IMR-90 (cell line): Measurements from ENCODE around the gene FGF12. TPM values are rescaled to one million over a fixed set of nuclear protein-coding genes. Genes with fewer than 3 reads are reported as not detected.

Experiments used
- ATAC-seq: fragments of 200-7000 bp; cut with Tn5 transposase; 2 replicates; pipeline ENCODE4 v1.9.1; 2020; ENCODE audit warnings: low read depth, mild to moderate bottlenecking, moderate library complexity
- BruUV-seq: library from RNA; stranded (reverse); fragments of 400-500 nt; replicated peaks from 2 replicates; lab custom pipeline; 2021; lab: Mats Ljungman, UMichigan
- CTCF ChIA-PET: fragments of 300-600 bp; formaldehyde crosslinking; extraction: SDS; loops from one replicate; lab custom pipeline; 2021; ENCODE audit warnings: antibody characterized with exemption; lab: Yijun Ruan, JAX
- POLR2A ChIA-PET: fragments of 300-600 bp; sonication (Branson Sonifier 250); formaldehyde crosslinking; loops from one replicate; lab custom pipeline; 2022; ENCODE audit warnings: antibody characterized with exemption; ENCODE audit not compliant: unreplicated experiment; lab: Charles Lee
- DNase-seq: peaks from one replicate; pipeline ENCODE4 v3.0.0; 2013
- H2AFZ ChIP-seq: replicated peaks from 2 replicates; pipeline ENCODE3; 2013; ENCODE audit warnings: low read length, mild to moderate bottlenecking; ENCODE audit not compliant: poor library complexity
- H2AK5ac ChIP-seq: 2 replicates; pipeline ENCODE4 v1.6.1; 2013; ENCODE audit warnings: low read depth, low read length, inconsistent platforms
- H2AK9ac ChIP-seq: replicated peaks from 2 replicates; pipeline ENCODE3; 2013; ENCODE audit warnings: mild to moderate bottlenecking, low read depth, low read length, moderate library complexity; ENCODE audit not compliant: poor library complexity
- H2BK120ac ChIP-seq: 2 replicates; pipeline ENCODE4 v1.6.1; 2013; ENCODE audit warnings: low read depth, low read length, inconsistent platforms
- H2BK15ac ChIP-seq: 3 replicates; pipeline ENCODE4 v1.6.1; 2013; ENCODE audit warnings: low read depth, low read length, inconsistent platforms
- H2BK20ac ChIP-seq: 2 replicates; pipeline ENCODE4 v1.6.1; 2013; ENCODE audit warnings: low read depth, mild to moderate bottlenecking, inconsistent platforms, low read length, moderate library complexity
- H2BK5ac ChIP-seq: 2 replicates; pipeline ENCODE4 v1.6.1; 2013; ENCODE audit warnings: mild to moderate bottlenecking, low read depth, low read length, inconsistent platforms; ENCODE audit not compliant: poor library complexity, severe bottlenecking
- H3K14ac ChIP-seq: replicated peaks from 2 replicates; pipeline ENCODE4 v1.6.1; 2013; ENCODE audit warnings: low read depth, low read length, inconsistent platforms
- H3K18ac ChIP-seq: 2 replicates; pipeline ENCODE4 v1.6.1; 2013; ENCODE audit warnings: low read depth, low read length, control low read depth
- H3K23ac ChIP-seq: 2 replicates; pipeline ENCODE4 v1.6.1; 2013; ENCODE audit warnings: low read depth, low read length, inconsistent platforms
- H3K27ac ChIP-seq: 2 replicates; pipeline ENCODE4 v1.5.1; 2013; ENCODE audit warnings: mild to moderate bottlenecking, control low read depth, low read length; ENCODE audit not compliant: insufficient read depth
- H3K27me3 ChIP-seq: 2 replicates; pipeline ENCODE4 v1.6.1; 2013; ENCODE audit warnings: low read length; ENCODE audit not compliant: control insufficient read depth, insufficient read depth
- H3K36me3 ChIP-seq: 2 replicates; pipeline ENCODE4 v1.6.1; 2013; ENCODE audit warnings: low read length, mixed read lengths; ENCODE audit not compliant: control insufficient read depth, insufficient read depth
- H3K4ac ChIP-seq: 2 replicates; pipeline ENCODE4 v1.6.1; 2013; ENCODE audit warnings: low read depth, low read length, inconsistent platforms
- H3K4me1 ChIP-seq: 2 replicates; pipeline ENCODE4 v1.6.1; 2013; ENCODE audit warnings: low read length, mixed read lengths; ENCODE audit not compliant: control insufficient read depth, insufficient read depth
- H3K4me2 ChIP-seq: 2 replicates; pipeline ENCODE4 v1.6.1; 2013; ENCODE audit warnings: low read depth, mild to moderate bottlenecking, control low read depth, low read length, moderate library complexity
- H3K4me3 ChIP-seq: 2 replicates; pipeline ENCODE4 v1.5.1; 2013; ENCODE audit warnings: low read depth, mild to moderate bottlenecking, control low read depth, low read length, moderate library complexity; ENCODE audit not compliant: insufficient read depth
- H3K56ac ChIP-seq: 2 replicates; pipeline ENCODE4 v1.6.1; 2013; ENCODE audit warnings: low read length, inconsistent platforms; ENCODE audit not compliant: insufficient read depth; ENCODE audit errors: extremely low read depth
- H3K79me1 ChIP-seq, 2 experiments: 2 replicates each; pipeline ENCODE4 v1.6.1; 2013; ENCODE audit warnings: low read length in 2 of 2, inconsistent platforms in 1 of 2, low read depth in 1 of 2
- H3K9ac ChIP-seq: 2 replicates; pipeline ENCODE4 v1.6.1; 2013; ENCODE audit warnings: low read depth, low read length, control low read depth
- H3K9me1 ChIP-seq: 2 replicates; pipeline ENCODE4 v1.6.1; 2013; ENCODE audit warnings: low read length, inconsistent platforms; ENCODE audit not compliant: insufficient read depth
- H3K9me3 ChIP-seq: 2 replicates; pipeline ENCODE4 v1.6.1; 2013; ENCODE audit warnings: low read length; ENCODE audit not compliant: control insufficient read depth, insufficient read depth
- H4K20me1 ChIP-seq: 2 replicates; pipeline ENCODE4 v1.6.1; 2013; ENCODE audit warnings: low read length, inconsistent platforms; ENCODE audit not compliant: insufficient read depth
- H4K5ac ChIP-seq: 2 replicates; pipeline ENCODE4 v1.6.1; 2013; ENCODE audit warnings: mild to moderate bottlenecking, low read depth, low read length, control low read depth
- H4K8ac ChIP-seq, 2 experiments: 2 replicates each; pipeline ENCODE4 v1.6.1; 2013; ENCODE audit warnings: low read depth in 2 of 2, low read length in 2 of 2, control low read depth in 1 of 2, inconsistent platforms in 1 of 2
- H4K91ac ChIP-seq: 2 replicates; pipeline ENCODE4 v1.6.1; 2013; ENCODE audit warnings: low read depth, low read length, inconsistent platforms; ENCODE audit not compliant: insufficient read depth
- CHD1 ChIP-seq: IDR thresholded peaks from 2 replicates; pipeline ENCODE4 v1.6.1; 2012; ENCODE audit warnings: low read depth, low read length, improper control_type of control experiment
- SMC3 ChIP-seq: fragments of 150-350 bp; IDR thresholded peaks from 2 replicates; pipeline ENCODE4 v1.6.1; 2016; ENCODE audit warnings: low read depth, mild to moderate bottlenecking, antibody characterized with exemption, low read length, moderate library complexity
- dilution Hi-C: fragments of 300-500 bp; cut with HindIII; formaldehyde crosslinking; loops from one replicate; pipeline ENCODE4 v1.14.3; 2018; ENCODE audit warnings: low sequenced_read_pairs; ENCODE audit not compliant: unreplicated experiment
- in situ Hi-C: fragments of 300-500 bp; cut with MboI; formaldehyde crosslinking; loops from 3 replicates; pipeline ENCODE4 v1.14.3; 2019; ENCODE audit warnings: low sequenced_read_pairs, inconsistent platforms, mixed read lengths
- intact Hi-C: fragments of 100-400 bp; cut with micrococcal nuclease; formaldehyde crosslinking; loops from 2 replicates; pipeline ENCODE4 v1.10.0; 2022
- polyA plus RNA-seq, 3 experiments: library from polyadenylated mRNA; depleted of rRNA; stranded (reverse); fragments of >200 nt; gene quantifications; 2 replicates each; pipeline ENCODE4 v1.2.3, GENCODE V29; 2012; ENCODE audit warnings: low replicate concordance in 1 of 3
- total RNA-seq: library from RNA; depleted of rRNA; stranded (reverse); fragments of >200 nt; gene quantifications from 2 replicates; pipeline ENCODE4 v1.2.3, GENCODE V29; 2012

FGF12 gene
- total and polyA plus RNA-seq, 2 of the 4 experiments (the other 2 are of a cell fraction), result not detected

- no peak overlapping the region for H2AK5ac ChIP-seq
- no peak overlapping the region for H3K4me3 ChIP-seq
- in situ Hi-C loops (no loop called here), dilution Hi-C loops (no loop called here), intact Hi-C loops (no loop called here)
- no peaks in the 10 kb centered on the region for H4K20me1 ChIP-seq
- H3K27me3 ChIP-seq, result no peaks in the 10 kb centered on the region
- POLR2A ChIA-PET, result no interaction called here
- no peak overlapping the region for H3K14ac ChIP-seq
- H2BK15ac ChIP-seq, result no peak overlapping the region
- no peak overlapping the region for H3K18ac ChIP-seq
- no peak overlapping the region for H2AK9ac ChIP-seq
- no peak overlapping the region for H3K4ac ChIP-seq
- H4K8ac ChIP-seq, result no peak overlapping the region
- no peak overlapping the region for H2BK20ac ChIP-seq
- BruUV-seq, result no TSS peak
- H3K4me1 ChIP-seq, result no peaks in the 10 kb centered on the region
- no peak overlapping the region for H3K9ac ChIP-seq
- H3K36me3 ChIP-seq, result no peaks in the 10 kb centered on the region
- no peak for TF ChIP-seq SMC3
- no peak for TF ChIP-seq CHD1
- ATAC-seq (no peak), DNase-seq (no peak)
- H3K4me2 ChIP-seq, result no peak overlapping the region
- no peak overlapping the region for H2BK120ac ChIP-seq
- H4K91ac ChIP-seq, result no peak overlapping the region
- H3K56ac ChIP-seq, result no peak overlapping the region
- H3K9me1 ChIP-seq, result no peaks in the 10 kb centered on the region
- no peak overlapping the region for H3K23ac ChIP-seq
- no peak overlapping the region for H4K5ac ChIP-seq
- no peak overlapping the region for H3K27ac ChIP-seq
- CTCF ChIA-PET, result no interaction called here
- no peaks in the 10 kb centered on the region for H3K79me1 ChIP-seq
- H2BK5ac ChIP-seq, result no peak overlapping the region
- no peak overlapping the region for H2AFZ ChIP-seq
- no peaks in the 10 kb centered on the region for H3K9me3 ChIP-seq
Measured at GRCh38 chr3:192737506-192737905, 10.2 kb upstream of the FGF12 start.
